ENCODE results near the gene THADA.
A peak's percentile ranks its signal among the peaks of the same experiment; 100 is the strongest.

Gene THADA

GRCh38 chr2:43444989-43445645 lies 150.7 kb downstream of the THADA start:
- DNase-seq (ENCODE audit: low read depth) = no peak

DNA sequence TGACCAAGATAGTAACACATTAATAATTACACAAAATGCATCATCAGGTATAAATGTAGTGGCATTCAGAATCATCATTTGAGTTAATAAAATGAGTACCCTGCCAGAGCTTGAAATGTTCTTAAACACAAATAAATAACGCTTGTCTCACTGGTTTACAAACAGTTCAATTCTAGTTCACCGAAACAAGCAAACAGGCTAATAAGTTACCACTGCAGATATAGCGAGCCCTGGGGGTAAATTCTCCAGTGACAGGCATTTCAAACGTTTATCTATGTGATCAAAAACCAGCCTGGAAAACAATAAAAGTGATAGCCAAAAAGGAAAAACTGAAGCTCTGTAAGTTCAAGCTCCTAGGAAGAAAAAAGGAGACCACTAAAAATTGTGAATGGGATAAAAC lies 152.6 kb downstream of the THADA start:
- DNase-seq (ENCODE audit: low read depth) = no peak

- no peak for DNase-seq (ENCODE audit: low read depth)
These were observed 154.6 kb downstream of the THADA start for GRCh38 chr2:43441195-43441594.

DNA sequence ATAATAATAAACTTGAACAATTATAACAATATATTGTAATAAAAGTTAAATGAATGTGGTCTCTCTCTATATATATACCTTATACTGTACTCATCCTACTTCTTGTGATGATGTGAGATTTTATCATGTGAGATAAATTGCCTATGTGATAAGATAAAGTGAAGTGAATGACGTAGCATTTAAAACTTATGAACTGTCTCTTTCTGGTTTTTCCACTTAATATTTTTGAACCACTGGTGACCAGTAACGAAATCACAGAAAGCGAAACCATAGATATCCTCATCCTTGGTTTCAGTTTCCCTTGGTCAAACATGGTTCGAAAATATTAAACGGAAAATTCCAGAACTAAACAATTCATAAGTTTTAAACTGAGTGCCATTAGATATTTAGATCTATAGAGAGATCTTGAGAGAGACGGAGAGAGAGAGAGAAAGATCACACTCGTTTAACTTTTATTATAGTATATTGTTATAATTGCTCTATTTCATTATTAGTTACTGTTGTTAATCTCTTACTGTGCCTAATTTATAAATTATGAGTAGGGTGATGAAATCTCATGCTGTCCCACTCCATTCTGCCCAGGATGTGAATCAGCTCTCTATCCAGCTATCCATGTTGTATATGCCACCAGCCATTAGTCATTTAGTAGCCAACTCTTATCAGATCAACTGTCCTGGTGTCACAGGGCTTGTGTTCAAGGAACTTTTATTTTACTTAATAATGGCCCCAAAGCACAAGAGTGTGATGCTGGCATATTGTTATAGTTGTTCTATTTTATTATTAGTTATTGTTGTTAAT lies 156.8 kb downstream of the THADA start:
- no peak for DNase-seq (ENCODE audit: low read depth)

DNA sequence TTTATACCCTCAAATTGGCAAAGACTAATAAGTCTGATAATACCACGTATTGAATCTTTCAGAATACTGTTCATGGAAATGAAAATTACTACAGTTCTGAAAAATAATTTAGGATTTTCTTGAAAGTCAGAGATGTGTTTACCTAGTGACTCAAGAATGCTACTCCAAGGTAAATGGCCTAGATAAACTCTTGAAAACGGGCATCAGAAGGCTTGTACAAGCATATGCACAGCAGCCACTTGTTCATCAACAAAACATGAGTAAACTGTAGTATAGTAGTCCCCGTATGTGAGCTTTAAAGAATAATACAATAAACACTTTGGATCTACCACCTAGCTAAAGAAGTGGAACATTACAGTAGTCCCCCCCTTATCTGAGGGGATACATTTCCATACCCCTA lies 157.5 kb downstream of the THADA start:
- DNase-seq (ENCODE audit: low read depth) = no peak

GRCh38 chr2:43437363-43437762 lies 158.5 kb downstream of the THADA start:
- DNase-seq (ENCODE audit: low read depth) = no peak

DNA sequence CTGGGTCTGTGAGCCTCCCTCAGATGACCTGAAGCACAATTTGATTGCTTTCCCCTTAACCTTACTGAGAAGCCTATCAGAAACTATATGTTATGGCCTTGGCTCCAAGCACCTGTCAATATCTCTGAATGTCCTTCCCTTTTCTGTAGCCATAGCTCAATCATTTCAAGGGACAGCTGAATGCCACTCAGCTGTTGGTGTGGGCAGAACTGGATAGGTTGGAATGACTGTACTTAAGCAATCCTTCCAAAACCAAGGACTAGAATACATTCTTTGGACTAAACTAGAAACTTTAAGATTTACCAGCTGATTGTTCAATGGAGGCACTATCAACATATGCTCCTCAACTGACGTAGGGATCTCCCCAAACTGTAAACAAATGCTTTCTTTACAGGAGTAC lies 159.4 kb downstream of the THADA start:
- DNase-seq (ENCODE audit: low read depth) = no peak

DNA sequence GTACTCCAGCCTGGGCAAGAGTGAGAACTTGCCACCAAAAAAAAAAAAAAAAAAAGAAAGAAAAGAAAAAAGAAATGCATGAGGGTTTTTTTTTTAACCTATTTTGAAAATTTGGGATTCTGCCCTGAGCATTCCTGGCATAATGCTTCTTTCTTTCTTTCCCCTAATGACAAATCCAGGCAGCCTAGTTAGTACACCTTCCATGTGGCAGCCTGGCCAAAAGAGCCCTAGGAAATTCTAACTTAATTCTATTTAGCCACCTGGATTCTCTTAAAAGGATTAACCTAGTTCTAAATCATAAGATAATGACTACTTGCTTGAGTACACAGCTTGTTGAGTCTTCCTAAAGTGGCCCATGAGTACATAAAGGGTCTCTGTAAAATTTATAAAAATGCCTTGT lies 160.1 kb downstream of the THADA start:
- DNase-seq (ENCODE audit: low read depth) = no peak

GRCh38 chr2:43430489-43430888 lies 165.3 kb downstream of the THADA start:
- DNase-seq (ENCODE audit: low read depth) = no peak

- no peak for DNase-seq (ENCODE audit: low read depth)
These were observed 166.5 kb downstream of the THADA start for GRCh38 chr2:43429369-43429768.

DNA sequence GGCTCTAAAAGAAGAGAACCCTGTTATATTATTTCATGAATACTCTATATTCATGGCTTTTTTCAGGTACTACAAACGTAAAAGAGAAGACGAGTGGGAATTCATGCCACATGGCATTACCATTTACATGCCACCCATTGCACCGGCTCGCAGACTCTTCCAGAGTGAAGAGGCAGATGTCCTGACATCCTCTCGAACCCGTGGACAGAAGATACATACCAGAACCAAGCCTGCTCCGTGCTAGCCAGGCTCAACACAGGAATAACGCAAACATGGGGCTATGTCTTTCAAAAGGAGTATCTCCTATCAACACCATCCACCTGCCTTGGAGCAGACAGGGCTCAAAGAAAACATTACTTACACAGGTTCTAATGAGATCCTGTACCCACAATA lies 168.8 kb downstream of the THADA start:
- no peak for DNase-seq (ENCODE audit: low read depth)

- DNase-seq (ENCODE audit: low read depth) = peak; percentile 16
These were observed 169.4 kb downstream of the THADA start for GRCh38 chr2:43426305-43427031.

GRCh38 chr2:43425659-43426058 lies 170.2 kb downstream of the THADA start:
- no peak for DNase-seq (ENCODE audit: low read depth)

DNA sequence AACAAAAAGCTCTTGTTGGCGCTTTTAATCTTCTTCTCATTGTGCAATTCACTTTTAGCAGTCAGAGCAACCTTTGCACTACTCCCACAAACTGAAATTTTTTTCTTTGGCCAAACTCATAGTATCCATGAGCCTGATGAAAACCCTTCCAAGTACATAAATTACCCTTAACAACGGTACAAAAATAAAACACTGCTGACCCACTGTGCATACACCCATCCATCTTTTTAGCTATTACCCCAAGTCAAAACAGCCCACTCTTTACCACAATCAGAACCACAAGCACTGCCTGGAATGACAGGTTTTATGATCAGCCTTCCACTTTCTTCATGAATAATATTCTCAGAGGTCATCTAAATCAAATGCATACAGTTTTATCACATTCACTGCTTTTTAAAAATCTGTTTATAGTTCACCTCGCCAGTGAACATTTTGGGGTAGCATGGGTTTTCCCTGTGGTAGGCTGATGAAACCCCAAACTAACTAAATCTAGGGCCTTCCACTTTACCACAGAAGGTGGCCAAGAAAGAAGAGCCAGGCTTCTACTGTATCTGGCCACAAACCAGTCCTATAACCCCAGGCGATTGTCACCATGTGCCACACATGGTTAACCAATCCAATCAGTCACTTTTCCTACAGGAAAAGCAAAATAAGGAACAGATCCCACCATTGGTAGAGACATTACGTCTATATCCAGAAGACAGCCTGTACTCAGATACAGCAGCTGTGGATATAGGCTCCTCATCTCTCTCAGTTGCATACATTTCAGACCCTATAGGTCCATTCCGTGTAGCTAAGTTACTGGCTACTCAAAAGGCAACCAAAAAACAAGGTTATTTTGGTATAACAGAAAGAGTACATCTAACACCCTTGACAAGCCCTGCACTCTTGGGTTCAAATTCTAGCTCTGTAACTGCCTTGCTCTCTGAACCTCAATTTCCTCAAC lies 171.3 kb downstream of the THADA start:
- DNase-seq (ENCODE audit: low read depth) = no peak

DNA sequence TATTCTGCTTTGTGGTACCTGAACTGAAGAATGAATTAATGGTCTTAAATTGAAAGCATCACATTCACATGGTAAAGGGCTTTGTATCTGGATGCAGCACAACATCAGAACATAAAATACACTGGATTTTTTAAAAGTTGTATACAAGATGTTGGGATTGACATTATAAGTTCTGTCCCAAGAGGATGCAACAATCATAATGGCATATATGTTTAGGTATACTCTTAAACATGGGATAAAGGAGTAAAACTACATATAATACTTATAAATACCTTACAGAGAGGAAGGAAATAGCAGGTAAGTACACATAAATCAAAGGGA lies 171.9 kb downstream of the THADA start:
- no peak for DNase-seq (ENCODE audit: low read depth)

GRCh38 chr2:43421194-43421593 lies 174.6 kb downstream of the THADA start:
- no peak for DNase-seq (ENCODE audit: low read depth)

DNA sequence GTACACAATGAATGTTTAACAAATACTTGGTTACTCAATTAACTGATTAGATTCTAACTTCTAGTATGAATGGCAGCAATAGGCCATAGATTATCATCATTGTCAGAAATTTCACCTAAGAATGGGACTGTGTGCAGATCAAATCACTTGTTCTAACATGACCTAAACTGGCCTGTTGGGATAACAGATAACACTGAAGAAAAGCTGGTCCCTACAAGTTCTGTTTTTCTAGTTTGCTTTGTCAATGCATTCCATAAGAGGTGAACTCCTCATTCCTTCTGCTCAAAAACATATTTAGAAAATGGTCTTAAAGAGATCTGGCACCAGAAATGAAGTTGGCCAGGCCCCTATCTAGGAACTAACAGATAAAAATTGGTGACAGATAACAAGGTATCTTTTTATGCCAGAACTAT lies 175.4 kb downstream of the THADA start:
- no peak for DNase-seq (ENCODE audit: low read depth)

DNA sequence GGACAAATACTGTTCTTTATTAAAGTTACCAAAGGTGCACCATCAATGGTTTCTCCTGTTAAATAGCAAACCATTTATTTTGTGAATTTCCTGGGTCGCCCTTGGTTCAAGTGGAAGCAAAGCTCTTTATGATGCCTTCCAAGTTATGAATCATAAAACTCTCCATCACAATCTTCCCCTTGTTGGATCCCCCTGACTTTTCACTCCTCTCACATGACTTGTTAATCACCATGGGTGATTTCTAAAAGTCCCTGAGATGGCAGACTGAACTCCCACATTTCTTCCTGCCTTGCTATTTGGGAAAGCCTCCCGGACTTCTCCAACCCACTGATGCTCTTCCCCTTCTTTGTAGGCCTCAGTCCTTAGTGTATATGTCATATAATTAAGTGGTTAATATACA lies 176.0 kb downstream of the THADA start:
- no peak for DNase-seq (ENCODE audit: low read depth)

DNA sequence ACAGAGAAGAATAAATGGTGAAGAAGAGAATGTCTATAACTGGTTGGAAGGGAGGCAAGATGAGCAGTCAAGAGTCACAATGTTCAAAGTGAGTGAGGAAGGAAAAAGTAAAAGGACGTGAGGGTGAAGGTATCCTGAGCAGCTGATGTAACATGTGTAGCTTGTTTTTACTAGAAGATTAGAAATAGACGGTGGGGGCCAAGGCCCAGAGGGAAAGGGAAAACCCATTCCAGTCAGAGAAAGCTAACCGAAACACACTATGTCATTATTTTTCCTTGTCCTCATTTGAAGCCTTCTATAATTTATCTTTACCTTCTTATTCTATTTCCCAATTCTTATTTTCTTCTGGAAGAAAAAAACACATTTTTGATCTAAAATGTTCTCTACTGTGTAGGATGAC lies 176.6 kb downstream of the THADA start:
- no peak for DNase-seq (ENCODE audit: low read depth)

DNA sequence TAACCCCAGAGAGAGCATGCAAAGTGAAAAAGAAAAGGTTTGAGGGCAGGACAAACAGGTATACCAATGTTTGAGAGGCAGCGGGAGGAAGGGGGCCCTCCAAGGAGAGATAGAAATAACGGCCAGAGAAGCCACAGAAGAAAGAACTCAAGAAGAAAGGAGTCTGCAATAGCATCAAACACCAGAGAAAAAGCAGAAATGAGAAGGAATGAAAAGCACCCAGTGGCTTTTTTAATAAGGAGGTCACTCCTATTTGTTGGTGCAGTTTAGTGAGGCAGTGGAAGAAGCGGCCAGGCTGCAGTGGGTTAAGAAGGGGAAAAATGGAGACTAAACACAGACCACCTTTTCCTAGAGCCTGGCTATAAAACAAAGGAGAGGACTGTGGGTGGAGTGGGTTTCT lies 177.2 kb downstream of the THADA start:
- no peak for DNase-seq (ENCODE audit: low read depth)

DNA sequence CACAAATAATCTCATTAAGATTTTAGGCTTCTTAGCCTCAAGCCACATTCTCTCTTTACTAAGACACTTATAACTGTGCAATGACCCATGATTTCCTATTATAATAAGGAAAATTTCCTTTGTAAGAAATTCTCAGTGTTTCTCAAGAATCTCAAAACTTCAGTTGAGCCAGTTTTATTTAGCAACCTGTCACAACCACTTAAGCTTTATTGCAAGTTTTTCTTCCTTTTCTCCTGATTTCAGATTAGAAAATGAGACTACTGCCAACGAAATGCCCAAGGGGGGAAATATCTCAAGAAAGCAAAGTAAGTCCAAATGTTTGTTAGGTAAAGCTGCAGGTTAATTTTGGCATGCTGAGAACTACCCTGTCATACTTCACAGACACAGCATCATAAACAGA lies 178.5 kb downstream of the THADA start:
- no peak for DNase-seq (ENCODE audit: low read depth)

- DNase-seq (ENCODE audit: low read depth) = no peak
These were observed 180.2 kb downstream of the THADA start for GRCh38 chr2:43415592-43415991.
